Mesothelial cell of epicardium (in vitro differentiated cells): ENCODE data around the gene UBP1. TPM values are rescaled to one million over a fixed set of nuclear protein-coding genes. Genes with fewer than 3 reads are reported as not detected.
"Not testable (repeated sequence)": the region's sequence is repeated elsewhere in the genome, so short reads cannot be mapped to it uniquely, and the experiment has no call there.

Experiments
- DNase-seq, 2 experiments: peaks; one replicate each; pipeline ENCODE4 v3.0.0; 2021; ENCODE audit warnings: low spot score in 2 of 2; ENCODE audit not compliant: unreplicated experiment in 2 of 2
- H3K27ac Mint-ChIP-seq: 2 replicates; pipeline ENCODE4 v1.8.0; 2021; ENCODE audit warnings: mixed read lengths
- H3K27me3 Mint-ChIP-seq: 2 replicates; pipeline ENCODE4 v1.8.0; 2021; ENCODE audit warnings: low read depth, mixed read lengths
- H3K36me3 Mint-ChIP-seq: 2 replicates; pipeline ENCODE4 v1.8.0; 2021; ENCODE audit warnings: mixed read lengths
- H3K4me1 Mint-ChIP-seq: 2 replicates; pipeline ENCODE4 v1.8.0; 2021; ENCODE audit warnings: mixed read lengths
- H3K4me3 Mint-ChIP-seq: 2 replicates; pipeline ENCODE4 v1.8.0; 2021; ENCODE audit warnings: mild to moderate bottlenecking, moderate library complexity, mixed read lengths
- H3K9me3 Mint-ChIP-seq: 2 replicates; pipeline ENCODE4 v1.8.0; 2021; ENCODE audit warnings: mixed read lengths
- CTCF ChIP-seq: fragments of 200-600 bp; sonication (generic); IDR thresholded peaks from one replicate; pipeline ENCODE4 v1.5.0; 2021; ENCODE audit warnings: antibody characterized with exemption; ENCODE audit not compliant: unreplicated experiment
- total RNA-seq: library from RNA; stranded (reverse); gene quantifications from 3 replicates; pipeline ENCODE4 v1.2.1, GENCODE V29; 2021

Gene UBP1
- total RNA-seq, 1 donor from 2014 or later: 81.5 TPM

- DNase-seq: no peak
- H3K4me1 Mint-ChIP-seq: peaks cover 27% of the 10 kb centered on the region
- H3K27me3 Mint-ChIP-seq: no peaks in the 10 kb centered on the region
- no peaks in the 10 kb centered on the region for H3K9me3 Mint-ChIP-seq
- no peak for TF ChIP-seq CTCF
- no peak overlapping the region for H3K4me3 Mint-ChIP-seq
- H3K36me3 Mint-ChIP-seq: peaks cover 2% of the 10 kb centered on the region
- no peak overlapping the region for H3K27ac Mint-ChIP-seq
Measured at GRCh38 chr3:33430571-33430970, 9.6 kb downstream of the UBP1 start.

GRCh38 chr3:33430061-33430460, 10.1 kb downstream of the UBP1 start:
- Mint-ChIP-seq H3K27ac (no peak overlapping the region), H3K36me3 (peaks cover 2% of the 10 kb centered on the region), H3K4me1 (peaks cover 27% of the 10 kb centered on the region), H3K27me3 (no peaks in the 10 kb centered on the region), H3K4me3 (no peak overlapping the region), H3K9me3 (no peaks in the 10 kb centered on the region)
- TF ChIP-seq CTCF: no peak
- no peak for DNase-seq

- H3K36me3 Mint-ChIP-seq, H3K27me3 Mint-ChIP-seq, H3K9me3 Mint-ChIP-seq, H3K27ac Mint-ChIP-seq, DNase-seq, H3K4me3 Mint-ChIP-seq: not testable (repeated sequence)
- H3K4me1 Mint-ChIP-seq: peaks cover 27% of the 10 kb centered on the region
Measured at GRCh38 chr3:33429306-33429705, 10.9 kb downstream of the UBP1 start.

- peaks cover 27% of the 10 kb centered on the region for H3K4me1 Mint-ChIP-seq
- no peaks in the 10 kb centered on the region for H3K9me3 Mint-ChIP-seq
- DNase-seq: no peak
- no peak overlapping the region for H3K27ac Mint-ChIP-seq
- no peaks in the 10 kb centered on the region for H3K27me3 Mint-ChIP-seq
- no peak for TF ChIP-seq CTCF
- no peak overlapping the region for H3K4me3 Mint-ChIP-seq
- H3K36me3 Mint-ChIP-seq: peaks cover 7% of the 10 kb centered on the region
Measured at GRCh38 chr3:33428734-33429133, 11.5 kb downstream of the UBP1 start.

GRCh38 chr3:33426630-33427317, 13.4 kb downstream of the UBP1 start:
- peaks cover 16% of the 10 kb centered on the region for H3K36me3 Mint-ChIP-seq
- H3K27me3 Mint-ChIP-seq: no peaks in the 10 kb centered on the region
- TF ChIP-seq CTCF: no peak
- no peak overlapping the region for H3K27ac Mint-ChIP-seq
- no peak for DNase-seq
- H3K9me3 Mint-ChIP-seq: no peaks in the 10 kb centered on the region
- peaks cover 23% of the 10 kb centered on the region for H3K4me1 Mint-ChIP-seq
- H3K4me3 Mint-ChIP-seq: no peak overlapping the region

GRCh38 chr3:33426068-33426467, 14.1 kb downstream of the UBP1 start:
- no peak for DNase-seq
- H3K27me3 Mint-ChIP-seq: no peaks in the 10 kb centered on the region
- no peak for TF ChIP-seq CTCF
- H3K9me3 Mint-ChIP-seq: no peaks in the 10 kb centered on the region
- no peak overlapping the region for H3K27ac Mint-ChIP-seq
- H3K4me1 Mint-ChIP-seq: peaks cover 21% of the 10 kb centered on the region
- peaks cover 23% of the 10 kb centered on the region for H3K36me3 Mint-ChIP-seq
- H3K4me3 Mint-ChIP-seq: no peak overlapping the region
